ENCODE measurements around the gene UGT2B15.

DNA sequence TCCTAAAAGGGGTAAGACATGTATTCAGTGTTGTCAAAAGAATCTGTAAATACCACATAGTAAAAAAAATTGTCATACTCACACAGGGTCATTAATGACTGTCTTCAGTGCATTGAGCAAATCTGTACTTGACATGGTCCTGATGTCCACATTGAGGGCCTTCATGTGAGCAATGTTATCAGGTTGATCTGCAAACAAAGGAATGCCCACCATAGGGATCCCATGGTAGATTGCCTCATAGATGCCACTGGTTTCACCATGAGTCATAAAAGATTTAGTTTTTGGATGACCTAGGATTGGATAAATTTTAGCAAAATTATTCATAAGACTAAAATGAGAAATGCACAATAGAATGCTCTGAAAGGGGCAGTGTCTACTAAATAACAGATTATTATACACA is 38.1 kb upstream of the UGT2B15 start:
- TF ChIP-seq GATA3 (IDR thresholded peaks at IDR 0.05; ENCODE audit: low read depth, low read length), result no peak
- no peak for TF ChIP-seq GATA2 (IDR thresholded peaks at IDR 0.05; ENCODE audit: low read depth, low read length)
